Panc1 (cell line): Measurements from ENCODE around the gene FUT8. TPM values are rescaled to one million over a fixed set of nuclear protein-coding genes. Genes with fewer than 3 reads are reported as not detected.

Experiments used
- ATAC-seq: fragments of 200-7000 bp; cut with Tn5 transposase; 2 replicates; pipeline ENCODE4 v1.9.1; 2020; ENCODE audit warnings: mild to moderate bottlenecking, moderate library complexity
- BruUV-seq: library from RNA; stranded (reverse); fragments of 400-500 nt; replicated peaks from 2 replicates; lab custom pipeline; 2021; lab: Mats Ljungman, UMichigan
- CTCF ChIA-PET: fragments of 300-600 bp; sonication (Branson Sonifier 250); formaldehyde crosslinking; loops from one replicate; lab custom pipeline; 2022; ENCODE audit warnings: antibody characterized with exemption; lab: Charles Lee
- POLR2A ChIA-PET: fragments of 300-600 bp; sonication (Branson Sonifier 250); formaldehyde crosslinking; loops from one replicate; lab custom pipeline; 2022; ENCODE audit warnings: antibody characterized with exemption; lab: Charles Lee
- DNase-seq: peaks from one replicate; pipeline ENCODE4 v3.0.0-alpha.2; 2010; ENCODE audit warnings: low read depth, low spot score
- H3K27ac ChIP-seq: 2 replicates; pipeline ENCODE4 v1.5.1; 2011; ENCODE audit warnings: mild to moderate bottlenecking, low read length, inconsistent platforms
- H3K27me3 ChIP-seq: fragments of 200-500 bp; sonication (Bioruptor generic); 2 replicates; pipeline ENCODE4 v1.6.0; 2014; ENCODE audit warnings: low read length, inconsistent platforms; ENCODE audit not compliant: control insufficient read depth, insufficient read depth
- H3K36me3 ChIP-seq: fragments of 200-500 bp; sonication (Bioruptor generic); 2 replicates; pipeline ENCODE4 v1.5.1; 2014; ENCODE audit warnings: inconsistent platforms, mild to moderate bottlenecking, low read length, moderate library complexity; ENCODE audit not compliant: control insufficient read depth, insufficient read depth
- H3K4me1 ChIP-seq: 2 replicates; pipeline ENCODE4 v1.5.1; 2011; ENCODE audit warnings: inconsistent platforms, mild to moderate bottlenecking, low read length, moderate library complexity; ENCODE audit not compliant: control insufficient read depth, insufficient read depth
- H3K4me3 ChIP-seq, 2 experiments: 2 replicates each; pipeline ENCODE4 v1.5.1; 2011 to 2012; ENCODE audit warnings: low read depth in 2 of 2, low read length in 2 of 2, mild to moderate bottlenecking in 2 of 2, inconsistent platforms in 1 of 2, moderate library complexity in 1 of 2
- H3K9me3 ChIP-seq: fragments of 200-500 bp; sonication (Bioruptor generic); 2 replicates; pipeline ENCODE4 v1.5.1; 2014; ENCODE audit warnings: low read depth, mild to moderate bottlenecking, inconsistent platforms, low read length, moderate library complexity; ENCODE audit not compliant: control insufficient read depth, insufficient read depth
- POLR2AphosphoS5 ChIP-seq: IDR thresholded peaks from 2 replicates; pipeline ENCODE4 v1.6.1; 2012; ENCODE audit warnings: mild to moderate bottlenecking, low read depth, low read length, moderate library complexity
- SIN3A ChIP-seq: IDR thresholded peaks from 2 replicates; pipeline ENCODE4 v1.6.1; 2012; ENCODE audit warnings: low read depth, mild to moderate bottlenecking, low read length, moderate library complexity, borderline replicate concordance; ENCODE audit not compliant: insufficient read depth
- TCF7L2 ChIP-seq: IDR thresholded peaks from 2 replicates; pipeline ENCODE4 v1.6.1; 2011; ENCODE audit warnings: mild to moderate bottlenecking, low read depth, low read length, inconsistent platforms
- in situ Hi-C: cut with HindIII; loops from 2 replicates; pipeline ENCODE4 v1.10.0; 2016; ENCODE audit warnings: low sequenced_read_pairs, low pct_unique_long_range_greater_than_20kb
- intact Hi-C: fragments of 100-400 bp; cut with micrococcal nuclease; formaldehyde crosslinking; loops from one replicate; pipeline ENCODE4 v1.10.0; 2022; ENCODE audit not compliant: unreplicated experiment
- total RNA-seq: library from RNA; stranded (reverse); gene quantifications from one replicate; pipeline ENCODE4 v1.2.1, GENCODE V29; 2021; ENCODE audit not compliant: unreplicated experiment
- TF ChIP-seq, protein P1 (sequence below), 2 experiments: IDR thresholded peaks; 2 replicates each; pipeline ENCODE4 v1.6.1; 2011 to 2012; ENCODE audit warnings: low read depth in 2 of 2, control low read depth in 1 of 2, low read length in 1 of 2, mild to moderate bottlenecking in 1 of 2, moderate library complexity in 1 of 2; ENCODE audit not compliant: insufficient read depth in 1 of 2
- TF ChIP-seq, protein P2 (sequence below): fragments of 450-650 bp; IDR thresholded peaks from 2 replicates; pipeline ENCODE4 v1.5.1; 2017; ENCODE audit warnings: mild to moderate bottlenecking

Gene FUT8
- total RNA-seq, 1 experiment from 2014 or later, result 31.4 TPM

DNA sequence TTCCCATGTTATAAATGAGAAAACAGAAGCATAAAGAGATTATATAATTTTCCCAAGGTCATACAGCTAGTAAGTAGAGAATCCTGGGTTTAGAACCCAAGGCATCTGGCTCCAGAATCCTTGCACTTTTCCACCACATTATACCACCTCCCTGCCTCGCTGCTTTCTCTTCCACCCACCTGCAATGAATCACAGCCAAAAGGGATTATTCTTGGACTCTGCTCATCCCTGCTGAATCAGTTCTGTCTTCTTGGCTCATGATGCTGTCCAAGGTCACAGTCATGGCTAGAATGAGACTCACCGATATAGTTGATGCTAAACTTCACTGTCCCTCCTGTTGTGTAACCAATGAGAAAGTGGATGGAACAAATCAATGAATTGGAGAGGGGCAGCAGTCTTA, 356.6 kb downstream of the FUT8 start:
- CTCF ChIA-PET, result no interaction called here
- Histone ChIP-seq H3K27ac (no peak overlapping the region), H3K4me1 (no peaks in the 10 kb centered on the region), H3K27me3 (peaks cover 2% of the 10 kb centered on the region; the same call in 1 of the 2 replicates), H3K36me3 (no peaks in the 10 kb centered on the region), H3K4me3 (no peak overlapping the region), H3K9me3 (no peaks in the 10 kb centered on the region)
- DNase-seq, result no peak
- intact Hi-C loops (no loop called here), in situ Hi-C loops (no loop called here)
- no TSS peak for BruUV-seq
- no peak for ATAC-seq
- TF ChIP-seq, protein P1, sequence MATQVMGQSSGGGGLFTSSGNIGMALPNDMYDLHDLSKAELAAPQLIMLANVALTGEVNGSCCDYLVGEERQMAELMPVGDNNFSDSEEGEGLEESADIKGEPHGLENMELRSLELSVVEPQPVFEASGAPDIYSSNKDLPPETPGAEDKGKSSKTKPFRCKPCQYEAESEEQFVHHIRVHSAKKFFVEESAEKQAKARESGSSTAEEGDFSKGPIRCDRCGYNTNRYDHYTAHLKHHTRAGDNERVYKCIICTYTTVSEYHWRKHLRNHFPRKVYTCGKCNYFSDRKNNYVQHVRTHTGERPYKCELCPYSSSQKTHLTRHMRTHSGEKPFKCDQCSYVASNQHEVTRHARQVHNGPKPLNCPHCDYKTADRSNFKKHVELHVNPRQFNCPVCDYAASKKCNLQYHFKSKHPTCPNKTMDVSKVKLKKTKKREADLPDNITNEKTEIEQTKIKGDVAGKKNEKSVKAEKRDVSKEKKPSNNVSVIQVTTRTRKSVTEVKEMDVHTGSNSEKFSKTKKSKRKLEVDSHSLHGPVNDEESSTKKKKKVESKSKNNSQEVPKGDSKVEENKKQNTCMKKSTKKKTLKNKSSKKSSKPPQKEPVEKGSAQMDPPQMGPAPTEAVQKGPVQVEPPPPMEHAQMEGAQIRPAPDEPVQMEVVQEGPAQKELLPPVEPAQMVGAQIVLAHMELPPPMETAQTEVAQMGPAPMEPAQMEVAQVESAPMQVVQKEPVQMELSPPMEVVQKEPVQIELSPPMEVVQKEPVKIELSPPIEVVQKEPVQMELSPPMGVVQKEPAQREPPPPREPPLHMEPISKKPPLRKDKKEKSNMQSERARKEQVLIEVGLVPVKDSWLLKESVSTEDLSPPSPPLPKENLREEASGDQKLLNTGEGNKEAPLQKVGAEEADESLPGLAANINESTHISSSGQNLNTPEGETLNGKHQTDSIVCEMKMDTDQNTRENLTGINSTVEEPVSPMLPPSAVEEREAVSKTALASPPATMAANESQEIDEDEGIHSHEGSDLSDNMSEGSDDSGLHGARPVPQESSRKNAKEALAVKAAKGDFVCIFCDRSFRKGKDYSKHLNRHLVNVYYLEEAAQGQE (IDR thresholded peaks at IDR 0.05; ENCODE audit: insufficient read depth in 1 of 2, low read depth in 2 of 2, low read length in 1 of 2), result no peak
- TF ChIP-seq SIN3A (no peak), POLR2AphosphoS5 (no peak), TCF7L2 (no peak)
- POLR2A ChIA-PET, result no interaction called here

DNA sequence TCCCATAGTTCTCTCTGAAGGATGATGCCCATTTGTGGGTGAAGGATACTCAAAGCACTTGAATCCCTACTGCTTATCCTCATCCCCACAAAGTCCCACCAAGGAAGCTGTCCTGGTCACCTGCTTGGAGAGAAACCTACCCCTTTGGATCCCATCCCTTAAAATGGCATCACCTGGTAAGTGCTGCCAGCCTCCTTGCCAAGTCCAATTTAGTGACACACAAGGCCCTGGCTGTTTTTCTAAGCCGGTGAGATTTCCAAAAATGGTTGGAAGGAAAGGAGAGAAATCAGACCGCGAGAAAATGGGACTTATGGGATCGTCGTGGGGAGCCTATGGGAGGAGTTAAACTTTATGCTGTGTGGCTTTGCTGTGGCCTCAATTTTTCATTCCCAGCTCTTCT, 358.2 kb downstream of the FUT8 start:
- in situ Hi-C loops (no loop called here), intact Hi-C loops (no loop called here)
- POLR2A ChIA-PET, result no interaction called here
- H3K4me3 ChIP-seq, result no peak overlapping the region
- H3K4me1 ChIP-seq, result no peaks in the 10 kb centered on the region
- ATAC-seq, result no peak
- no peak for DNase-seq
- H3K36me3 ChIP-seq, result no peaks in the 10 kb centered on the region
- no peak for TF ChIP-seq SIN3A
- TF ChIP-seq, protein P1 (IDR thresholded peaks at IDR 0.05; ENCODE audit: insufficient read depth in 1 of 2, low read depth in 2 of 2, low read length in 1 of 2), result no peak
- TF ChIP-seq POLR2AphosphoS5, result no peak
- TF ChIP-seq, protein P2, sequence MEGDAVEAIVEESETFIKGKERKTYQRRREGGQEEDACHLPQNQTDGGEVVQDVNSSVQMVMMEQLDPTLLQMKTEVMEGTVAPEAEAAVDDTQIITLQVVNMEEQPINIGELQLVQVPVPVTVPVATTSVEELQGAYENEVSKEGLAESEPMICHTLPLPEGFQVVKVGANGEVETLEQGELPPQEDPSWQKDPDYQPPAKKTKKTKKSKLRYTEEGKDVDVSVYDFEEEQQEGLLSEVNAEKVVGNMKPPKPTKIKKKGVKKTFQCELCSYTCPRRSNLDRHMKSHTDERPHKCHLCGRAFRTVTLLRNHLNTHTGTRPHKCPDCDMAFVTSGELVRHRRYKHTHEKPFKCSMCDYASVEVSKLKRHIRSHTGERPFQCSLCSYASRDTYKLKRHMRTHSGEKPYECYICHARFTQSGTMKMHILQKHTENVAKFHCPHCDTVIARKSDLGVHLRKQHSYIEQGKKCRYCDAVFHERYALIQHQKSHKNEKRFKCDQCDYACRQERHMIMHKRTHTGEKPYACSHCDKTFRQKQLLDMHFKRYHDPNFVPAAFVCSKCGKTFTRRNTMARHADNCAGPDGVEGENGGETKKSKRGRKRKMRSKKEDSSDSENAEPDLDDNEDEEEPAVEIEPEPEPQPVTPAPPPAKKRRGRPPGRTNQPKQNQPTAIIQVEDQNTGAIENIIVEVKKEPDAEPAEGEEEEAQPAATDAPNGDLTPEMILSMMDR, result no peak
- TF ChIP-seq TCF7L2, result no peak
- no peak overlapping the region for H3K27ac ChIP-seq
- BruUV-seq, result no TSS peak
- H3K27me3 ChIP-seq, result 0 out of 2 replicates have a peak, but pooled peaks cover 2% of the 10 kb centered on the region
- CTCF ChIA-PET, result no interaction called here
- no peaks in the 10 kb centered on the region for H3K9me3 ChIP-seq
